NCI-H1105 treated with DMSO at 0.1 percent for 48 hours (cell line): ENCODE data around the gene MAP2K5.

ENCODE experiments used
- DNase-seq: peaks from one replicate; lab custom pipeline; 2025; lab: John Stamatoyannopoulos, UW

MAP2K5 gene

DNA sequence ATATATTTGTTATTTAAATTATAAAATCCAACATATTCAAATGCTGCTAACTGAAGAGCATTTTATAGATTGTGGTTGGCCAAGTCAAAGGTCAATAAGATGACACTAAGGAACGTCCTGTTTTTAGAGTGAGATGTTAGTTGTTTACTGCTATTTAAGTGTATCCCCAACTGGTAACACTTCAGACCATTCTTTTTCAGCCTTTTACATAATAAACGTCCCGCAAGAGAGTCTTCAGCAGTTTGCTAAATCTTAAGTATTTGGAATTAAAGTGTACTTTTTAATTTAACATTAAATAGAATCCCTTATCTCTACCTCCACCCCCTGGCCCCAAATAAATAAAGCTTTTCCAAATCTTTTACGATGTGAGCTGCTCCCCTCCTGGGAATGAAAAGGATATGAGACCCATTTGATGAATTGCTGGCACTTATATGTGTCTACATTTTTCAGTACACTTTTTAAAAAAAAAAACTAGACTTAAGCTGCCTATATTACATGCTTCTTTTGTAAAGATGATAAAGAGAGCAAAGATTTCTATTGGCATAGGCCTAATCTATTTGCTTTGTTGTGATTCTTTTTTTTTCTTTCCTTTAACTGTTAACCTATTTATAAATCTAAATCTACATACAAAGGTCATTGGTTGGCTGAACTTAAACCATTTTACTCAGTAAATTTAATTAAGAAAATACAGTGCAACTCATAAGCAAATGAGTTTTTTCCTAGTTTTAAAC lies 181.0 kb downstream of the MAP2K5 start:
- DNase-seq, result no peak

DNA sequence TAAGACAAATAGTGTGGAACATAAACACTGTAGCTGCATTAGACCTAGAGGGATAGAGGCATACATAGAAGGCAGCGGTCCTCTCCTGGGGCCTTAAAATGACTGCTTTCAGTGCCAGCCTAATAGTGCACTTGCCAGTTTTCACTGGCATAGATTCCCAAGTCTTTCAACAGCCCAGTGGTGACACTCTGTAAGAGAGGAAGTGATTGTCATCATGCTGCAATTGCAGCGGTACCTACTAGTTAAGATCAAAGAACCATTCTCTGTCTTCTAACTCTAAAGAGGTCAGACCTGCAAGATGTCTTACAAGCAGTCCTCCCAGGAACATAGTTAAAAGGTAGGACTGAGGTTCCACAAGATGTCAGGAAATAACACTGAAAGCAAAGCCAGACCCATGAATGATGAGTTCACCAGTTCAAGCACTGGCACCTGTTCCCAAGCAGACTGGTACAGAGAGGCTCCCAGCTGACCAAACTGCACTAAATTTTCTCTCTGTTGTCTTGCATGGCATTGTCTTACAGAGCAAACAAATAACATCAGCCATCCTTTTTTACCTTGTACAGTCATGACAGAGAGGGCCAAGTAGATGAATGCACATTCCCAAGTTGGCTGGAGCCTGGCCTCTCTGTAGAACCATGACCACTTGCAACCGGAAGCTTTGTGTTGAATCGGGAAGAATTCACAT lies 182.3 kb downstream of the MAP2K5 start:
- no peak for DNase-seq

DNA sequence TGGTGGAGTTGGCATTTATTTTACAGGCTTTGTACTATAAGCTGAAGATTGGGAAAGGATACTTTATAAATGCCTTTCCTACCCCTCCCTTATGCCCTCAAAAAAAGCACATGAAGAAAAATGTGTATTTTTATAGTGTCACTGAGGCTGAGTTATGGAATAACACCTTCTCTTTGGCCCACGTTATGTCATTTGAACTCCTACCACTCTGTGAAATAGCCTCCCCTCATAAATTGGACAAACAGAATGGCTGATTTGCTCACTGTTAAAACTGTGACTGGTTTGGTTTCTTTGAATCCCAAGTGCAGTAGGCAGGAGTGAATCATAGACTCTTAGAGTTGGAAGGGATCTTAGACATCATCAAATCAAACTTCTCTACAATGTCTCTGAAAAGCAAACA lies 187.6 kb downstream of the MAP2K5 start:
- no peak for DNase-seq

- no peak for DNase-seq
These were observed 188.7 kb downstream of the MAP2K5 start for GRCh38 chr15:67731112-67731721.

DNA sequence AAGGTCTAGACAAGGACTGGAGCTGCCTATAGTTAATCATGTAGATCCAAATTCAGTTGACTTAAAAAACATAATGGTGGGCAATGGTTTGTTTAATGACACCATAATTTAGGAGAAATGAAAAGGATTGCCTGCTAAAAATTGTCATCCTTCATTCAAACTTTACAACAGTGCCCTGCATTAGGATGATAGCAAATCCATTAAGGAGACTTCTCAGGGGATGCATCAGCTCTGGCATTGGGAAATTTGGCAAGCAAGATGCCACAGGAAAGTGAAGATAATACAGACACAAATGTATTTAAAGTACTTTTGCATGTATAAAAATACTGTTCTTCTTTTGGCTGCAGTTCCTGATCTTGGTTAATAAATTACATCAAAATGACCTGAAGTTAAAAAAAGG lies 189.7 kb downstream of the MAP2K5 start:
- no peak for DNase-seq

- DNase-seq, result no peak
These were observed 190.3 kb downstream of the MAP2K5 start for GRCh38 chr15:67732671-67733374.

DNA sequence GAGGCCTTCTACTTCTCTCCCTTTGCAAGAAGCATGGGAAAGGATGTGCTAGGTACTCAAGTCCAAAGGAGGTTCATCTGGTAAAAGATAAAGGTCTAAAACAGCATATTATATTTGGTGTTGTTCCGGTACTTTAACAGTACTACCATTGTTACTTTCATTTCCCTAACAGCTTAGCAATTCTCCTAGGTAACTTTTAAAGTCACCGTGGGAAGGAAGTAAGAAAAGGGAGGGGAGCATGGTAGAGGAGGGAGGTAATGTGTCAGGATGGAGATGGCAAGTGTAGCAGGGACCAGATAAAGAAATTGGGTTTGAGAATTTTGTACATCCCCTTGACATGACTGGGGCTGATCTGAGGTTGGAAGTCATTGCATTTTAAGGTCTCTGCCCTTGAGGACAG lies 193.4 kb downstream of the MAP2K5 start:
- no peak for DNase-seq

- no peak for DNase-seq
These were observed 194.3 kb downstream of the MAP2K5 start for GRCh38 chr15:67736810-67737209.

- DNase-seq, result no peak
These were observed 195.6 kb downstream of the MAP2K5 start for GRCh38 chr15:67738056-67738455.

- no peak for DNase-seq
These were observed 197.9 kb downstream of the MAP2K5 start for GRCh38 chr15:67740405-67740804.

- no peak for DNase-seq
These were observed 198.8 kb downstream of the MAP2K5 start for GRCh38 chr15:67741308-67741707.

DNA sequence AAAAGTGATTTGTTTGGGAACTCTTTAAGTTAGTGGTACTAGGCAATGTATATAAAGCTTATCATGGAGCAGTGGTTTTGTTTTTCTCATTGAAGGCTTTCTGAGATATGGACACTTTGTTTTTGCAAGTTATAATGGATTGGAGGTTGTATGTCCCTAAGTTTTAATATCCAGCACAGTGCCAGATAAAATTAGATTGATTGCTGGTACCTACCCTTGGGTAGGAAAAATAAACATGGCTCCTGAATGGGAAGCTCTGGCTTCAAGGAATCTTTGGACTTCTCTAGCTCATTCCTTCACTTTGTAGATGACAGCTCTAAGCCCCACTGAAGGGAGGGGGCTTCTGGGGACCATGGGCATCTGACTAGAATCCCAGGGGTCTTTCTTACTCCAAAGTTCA lies 201.1 kb downstream of the MAP2K5 start:
- DNase-seq, result no peak

DNA sequence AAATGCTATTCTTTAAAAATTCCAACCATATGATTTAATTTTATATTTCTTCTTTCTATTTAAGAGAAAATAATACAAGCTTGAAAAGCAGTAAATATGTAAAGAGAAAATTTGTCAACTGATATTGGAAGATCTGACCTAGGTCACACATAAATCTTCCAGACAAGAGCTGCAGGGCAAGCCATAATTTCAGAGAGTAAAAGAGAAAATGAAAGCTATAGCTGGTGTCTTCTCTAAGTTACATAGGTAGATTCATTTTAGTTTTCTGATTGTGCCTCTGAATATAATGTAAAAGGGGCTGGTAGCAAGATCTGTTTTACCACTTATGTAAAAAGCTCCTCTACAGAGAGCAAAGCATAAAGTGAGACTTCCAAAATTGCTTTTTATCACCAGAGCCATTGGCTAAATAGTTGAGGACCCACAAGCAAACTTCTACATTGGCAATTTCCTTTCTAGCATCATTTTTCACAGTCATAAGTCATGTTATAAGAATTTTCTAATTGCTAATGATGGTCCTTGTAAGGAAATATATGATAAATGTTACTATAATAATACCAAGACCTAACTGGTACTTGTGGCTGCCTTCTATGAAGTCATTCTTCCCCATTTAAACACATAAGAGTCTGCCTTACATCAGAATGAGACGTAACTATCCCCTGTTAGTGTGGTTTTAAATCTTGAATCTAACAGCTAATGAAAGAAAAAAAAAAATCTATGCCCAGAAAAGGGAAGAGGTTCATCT lies 202.0 kb downstream of the MAP2K5 start:
- DNase-seq, result no peak

- DNase-seq, result no peak
These were observed 202.8 kb downstream of the MAP2K5 start for GRCh38 chr15:67745073-67746006.

- DNase-seq, result no peak
These were observed 203.5 kb downstream of the MAP2K5 start for GRCh38 chr15:67746022-67746421.

- no peak for DNase-seq
These were observed 203.9 kb downstream of the MAP2K5 start for GRCh38 chr15:67746450-67746849.

GRCh38 chr15:67747921-67748320 lies 205.4 kb downstream of the MAP2K5 start:
- DNase-seq, result no peak

- DNase-seq, result no peak
These were observed 207.9 kb downstream of the MAP2K5 start for GRCh38 chr15:67750371-67750770.

- no peak for DNase-seq
These were observed 211.4 kb downstream of the MAP2K5 start for GRCh38 chr15:67753891-67754290.

DNA sequence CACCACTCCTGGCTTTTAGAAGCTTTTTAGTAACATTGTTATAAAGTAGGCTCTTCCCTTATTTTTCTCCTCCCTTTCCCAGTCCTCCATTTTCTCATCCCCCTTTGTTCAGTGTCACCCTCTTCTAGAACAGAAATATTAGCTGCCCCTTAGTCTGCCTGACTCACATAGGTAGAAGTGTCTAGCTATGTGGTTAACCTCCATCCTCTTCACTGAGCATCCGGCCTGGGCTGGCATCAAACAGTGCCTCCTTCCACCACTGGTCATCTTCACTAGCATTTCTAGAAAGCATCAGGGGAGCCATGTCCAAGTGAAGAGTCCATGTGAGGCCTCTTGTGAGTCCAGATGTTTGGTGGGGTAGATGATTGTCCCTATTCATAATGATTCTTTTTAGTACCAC lies 212.8 kb downstream of the MAP2K5 start:
- no peak for DNase-seq

GRCh38 chr15:67755936-67756335 lies 213.4 kb downstream of the MAP2K5 start:
- DNase-seq, result no peak
